Testis (tissue), 3 donors: ENCODE results near the gene CCM2. TPM values are rescaled to one million over a fixed set of nuclear protein-coding genes. Genes with fewer than 3 reads are reported as not detected.
"Not testable (repeated sequence)": the region's sequence is repeated elsewhere in the genome, so short reads cannot be mapped to it uniquely, and the experiment has no call there.

Experiments used
- DNase-seq: peaks from one replicate; pipeline ENCODE4 v3.0.0-alpha.2; 2019
- H3K27ac ChIP-seq, 2 donors: fragments of 200-600 bp; sonication (generic); one replicate each; pipeline ENCODE4 v1.5.1; 2019
- H3K27me3 ChIP-seq: fragments of 200-600 bp; sonication (generic); one replicate; pipeline ENCODE4 v1.5.1; 2019
- H3K36me3 ChIP-seq: fragments of 200-600 bp; sonication (generic); one replicate; pipeline ENCODE4 v1.5.1; 2017; ENCODE audit warnings: low read depth; ENCODE audit errors: missing control alignments
- H3K4me1 ChIP-seq: fragments of 200-600 bp; sonication (generic); one replicate; pipeline ENCODE4 v1.5.1; 2019
- H3K4me3 ChIP-seq, 2 donors: fragments of 200-600 bp; sonication (generic); one replicate each; pipeline ENCODE4 v1.5.1; 2017 to 2019
- H3K9me3 ChIP-seq: fragments of 200-600 bp; sonication (generic); one replicate; pipeline ENCODE4 v1.5.1; 2017
- CTCF ChIP-seq, 3 experiments: fragments of 450-650 bp in 2 of 3; fragments of 200-600 bp in 1 of 3; sonication (generic) in 1 of 3; IDR thresholded peaks; one replicate each; pipeline ENCODE4 v1.5.1; 2016 to 2019; ENCODE audit warnings: antibody characterized with exemption in 3 of 3, mild to moderate bottlenecking in 2 of 3, moderate library complexity in 1 of 3
- POLR2A ChIP-seq: fragments of 450-650 bp; IDR thresholded peaks from one replicate; pipeline ENCODE4 v1.6.1; 2017; ENCODE audit warnings: antibody characterized with exemption, mild to moderate bottlenecking, moderate library complexity
- WGBS, 2 donors: methylation state at CpG; one replicate each; pipeline ENCODE4 v1.1.5; 2018; 5-methylcytosine and 5-hydroxymethylcytosine counted together
- intact Hi-C: fragments of 100-400 bp; cut with DNase I; formaldehyde crosslinking; loops from one replicate; pipeline ENCODE4 v1.15.1; 2023; ENCODE audit warnings: low total_unique reads
- polyA plus RNA-seq: library from polyadenylated mRNA; stranded (reverse); fragments of 350-450 nt; fragmentation: Illumina TruSeq; extraction: RNeasy Lipid Tissue Mini Kit (QIAGEN cat#74804); gene quantifications from one replicate; pipeline ENCODE4 v1.2.3, GENCODE V29; 2014; ENCODE audit warnings: low read depth, low replicate concordance; ENCODE audit not compliant: insufficient read depth
- total RNA-seq, 2 donors: library from RNA; depleted of rRNA; stranded (reverse); fragments of >200 nt; gene quantifications; one replicate each; pipeline ENCODE4 v1.2.3, GENCODE V29; 2016

Gene CCM2
- total and polyA plus RNA-seq, 3 donors from 2014 or later: 57.6 to 95.1 (median 85.4) TPM

- TF ChIP-seq CTCF (IDR thresholded peaks at IDR 0.05): no peak
- no peak for TF ChIP-seq POLR2A
Measured at GRCh38 chr7:45031829-45032228, 31.8 kb downstream of the CCM2 start.

GRCh38 chr7:45032421-45032820 is 32.4 kb downstream of the CCM2 start:
- DNase-seq: no peak
- no peaks in the 10 kb centered on the region for H3K27me3 ChIP-seq
- no peak overlapping the region for H3K27ac ChIP-seq
- no peaks in the 10 kb centered on the region for H3K4me1 ChIP-seq
- no peaks in the 10 kb centered on the region for H3K9me3 ChIP-seq
- TF ChIP-seq CTCF (IDR thresholded peaks at IDR 0.05): no peak
- no peak for TF ChIP-seq POLR2A
- no peak overlapping the region for H3K4me3 ChIP-seq
- 84 to 88% methylated on average over 4 of the region's 4 CpGs for WGBS, 2 donors
- no peaks in the 10 kb centered on the region for H3K36me3 ChIP-seq
- intact Hi-C loops: no loop called here

More at GRCh38 chr7:45031829-45032228, 31.8 kb downstream of the CCM2 start:
- no peak for DNase-seq
- no peaks in the 10 kb centered on the region for H3K4me1 ChIP-seq
- H3K27me3 ChIP-seq: no peaks in the 10 kb centered on the region
- WGBS, 2 donors: 87% methylated on average over 4 of the region's 4 CpGs
- no peaks in the 10 kb centered on the region for H3K9me3 ChIP-seq
- no peak overlapping the region for H3K27ac ChIP-seq
- no peaks in the 10 kb centered on the region for H3K36me3 ChIP-seq
- no peak overlapping the region for H3K4me3 ChIP-seq
- intact Hi-C loops: no loop called here

GRCh38 chr7:45033261-45033930 is 33.4 kb downstream of the CCM2 start:
- no peaks in the 10 kb centered on the region for H3K9me3 ChIP-seq
- TF ChIP-seq CTCF (IDR thresholded peaks at IDR 0.05): no peak
- TF ChIP-seq POLR2A: no peak
- DNase-seq: no peak

GRCh38 chr7:45033931-45034290 is 33.9 kb downstream of the CCM2 start:
- Histone ChIP-seq H3K9me3 (no peaks in the 10 kb centered on the region), H3K27ac (peak overlapping the region in 1 of 2 donors; percentile 28), H3K4me1 (no peaks in the 10 kb centered on the region), H3K4me3 (no peak overlapping the region), H3K27me3 (no peaks in the 10 kb centered on the region), H3K36me3 (no peaks in the 10 kb centered on the region)
- intact Hi-C loops: no loop called here
- WGBS, 2 donors: 34 to 48% methylated on average over 4 of the region's 4 CpGs
- TF ChIP-seq CTCF (IDR thresholded peaks at IDR 0.05) (no peak), POLR2A (no peak)
- DNase-seq: peak; percentile 61

More at GRCh38 chr7:45033261-45033930, 33.4 kb downstream of the CCM2 start:
- Histone ChIP-seq H3K4me1 (no peaks in the 10 kb centered on the region), H3K27me3 (no peaks in the 10 kb centered on the region), H3K36me3 (no peaks in the 10 kb centered on the region), H3K4me3 (no peak overlapping the region), H3K27ac (peak overlapping the region in 1 of 2 donors; percentile 28)
- intact Hi-C loops: no loop called here
- 56% methylated on average over 1 of the region's 1 CpG; no CpG with 5 or more reads in 1 of the 2 donors for WGBS, 2 donors

GRCh38 chr7:45034710-45035109 is 34.7 kb downstream of the CCM2 start:
- DNase-seq, H3K4me1 ChIP-seq, H3K36me3 ChIP-seq, H3K9me3 ChIP-seq, intact Hi-C loops, H3K27ac ChIP-seq, H3K27me3 ChIP-seq, H3K4me3 ChIP-seq: not testable (repeated sequence)
- 84 to 96% methylated on average over 5 of the region's 5 CpGs for WGBS, 2 donors
